Transverse colon (tissue), 4 donors: Measurements from ENCODE around the gene ANKRD44. TPM values are rescaled to one million over a fixed set of nuclear protein-coding genes. Genes with fewer than 3 reads are reported as not detected.

Experiments
- DNase-seq: peaks from one replicate; pipeline ENCODE4 v3.0.0-alpha.2; 2019
- H3K27ac ChIP-seq, 4 donors: fragments of 200-600 bp; sonication (generic); 2 replicates each; pipeline ENCODE4 v1.5.1; 2016 to 2018; ENCODE audit warnings: inconsistent platforms in 4 of 4
- H3K27me3 ChIP-seq: fragments of 200-600 bp; sonication (generic); 2 replicates; pipeline ENCODE4 v1.5.1; 2017; ENCODE audit warnings: inconsistent platforms
- H3K36me3 ChIP-seq, 4 donors: fragments of 200-600 bp; sonication (generic); 2 replicates each; pipeline ENCODE4 v1.5.1; 2017 to 2019; ENCODE audit warnings: inconsistent platforms in 4 of 4
- H3K4me1 ChIP-seq, 4 donors: fragments of 200-600 bp; sonication (generic); 2 replicates each; pipeline ENCODE4 v1.5.1; 2017 to 2020; ENCODE audit warnings: inconsistent platforms in 4 of 4
- H3K4me3 ChIP-seq, 4 donors: fragments of 200-600 bp; sonication (generic); 1 replicate in 1 of 4; 2 replicates in 3 of 4; pipeline versions ENCODE4 v1.5.1 to v1.6.1; 2017 to 2019; ENCODE audit warnings: inconsistent platforms in 4 of 4
- H3K9me3 ChIP-seq, 2 donors: fragments of 200-600 bp; sonication (generic); 2 replicates each; pipeline ENCODE4 v1.5.1; 2017 to 2019; ENCODE audit warnings: inconsistent platforms in 2 of 2
- CTCF ChIP-seq, 5 experiments: fragments of 200-600 bp in 3 of 5; fragments of 450-650 bp in 2 of 5; sonication (generic) in 3 of 5; IDR thresholded peaks; 1 replicate in 2 of 5; 2 replicates in 3 of 5; pipeline ENCODE4 v1.5.1; 2016 to 2017; ENCODE audit warnings: antibody characterized with exemption in 5 of 5, inconsistent platforms in 3 of 5, mild to moderate bottlenecking in 2 of 5, moderate library complexity in 1 of 5
- EP300 ChIP-seq: sonication (generic); formaldehyde crosslinking; IDR thresholded peaks from one replicate; pipeline ENCODE4 v1.6.1; 2017; ENCODE audit warnings: antibody characterized with exemption, low read depth
- POLR2A ChIP-seq: fragments of 450-650 bp; IDR thresholded peaks from one replicate; pipeline ENCODE4 v1.6.1; 2016; ENCODE audit warnings: antibody characterized with exemption, mild to moderate bottlenecking, moderate library complexity
- POLR2AphosphoS5 ChIP-seq, 3 donors: sonication (generic); formaldehyde crosslinking; IDR thresholded peaks; one replicate each; pipeline ENCODE4 v1.6.1; 2016; ENCODE audit warnings: antibody characterized with exemption in 3 of 3
- WGBS, 2 donors: methylation state at CpG; one replicate each; pipeline ENCODE4 v1.1.5; 2018; ENCODE audit warnings: low coverage in 1 of 2; 5-methylcytosine and 5-hydroxymethylcytosine counted together
- in situ Hi-C, 4 donors: fragments of 200-750 bp; cut with MboI; loops; one replicate each; pipeline versions ENCODE4 v1.15.0 to v1.15.1; 2017; ENCODE audit warnings: low sequenced_read_pairs in 3 of 4, low pct_ligation_motif_present in 1 of 4, low pct_unique_long_range_greater_than_20kb in 1 of 4
- intact Hi-C: fragments of 100-400 bp; cut with DNase I; formaldehyde crosslinking; loops from one replicate; pipeline ENCODE4 v1.15.1; 2023; ENCODE audit warnings: low total_unique reads
- total RNA-seq, 4 donors: library from RNA; depleted of rRNA; stranded (reverse); fragments of >200 nt; gene quantifications; one replicate each; pipeline ENCODE4 v1.1.0, GENCODE V29; 2016

ANKRD44 gene
- total RNA-seq, 4 donors from 2014 or later, result 13.9 to 46.8 (median 27.5) TPM

DNA sequence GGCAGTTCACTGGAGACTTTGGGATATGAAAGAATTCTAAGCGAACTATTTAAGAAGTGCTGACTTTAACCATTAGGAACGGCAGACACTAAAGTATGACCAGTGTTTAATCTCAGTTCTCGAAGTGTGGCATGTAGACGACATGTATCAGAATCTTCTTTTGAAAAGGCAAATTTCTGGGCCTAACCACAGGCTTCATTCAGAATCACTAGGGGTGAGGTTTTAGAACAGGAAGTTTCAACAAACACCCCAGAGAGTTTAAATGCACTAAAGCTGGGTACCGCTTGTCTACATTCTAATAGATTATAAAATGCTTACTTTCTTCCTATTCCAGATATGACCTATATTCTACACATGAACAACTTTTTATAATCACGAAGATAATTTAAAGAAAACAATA is 180.3 kb downstream of the ANKRD44 start:
- H3K27me3 ChIP-seq, result no peaks in the 10 kb centered on the region
- H3K4me1 ChIP-seq, result peaks cover 0 to 5% (median 0%) of the 10 kb centered on the region in 4 donors
- in situ Hi-C loops, result no loop called here
- 55 to 73% methylated on average over 6 of the region's 6 CpGs for WGBS, 2 donors
- no peak for DNase-seq
- no peaks in the 10 kb centered on the region for H3K36me3 ChIP-seq
- H3K27ac ChIP-seq, result peak overlapping the region; percentile 35 to 53 (median 36)
- intact Hi-C loops, result no loop called here
- H3K4me3 ChIP-seq, result no peak overlapping the region
- TF ChIP-seq EP300 (no peak), CTCF (IDR thresholded peaks at IDR 0.05) (no peak), POLR2AphosphoS5 (IDR thresholded peaks at IDR 0.05) (no peak), POLR2A (no peak)
- no peaks in the 10 kb centered on the region for H3K9me3 ChIP-seq

DNA sequence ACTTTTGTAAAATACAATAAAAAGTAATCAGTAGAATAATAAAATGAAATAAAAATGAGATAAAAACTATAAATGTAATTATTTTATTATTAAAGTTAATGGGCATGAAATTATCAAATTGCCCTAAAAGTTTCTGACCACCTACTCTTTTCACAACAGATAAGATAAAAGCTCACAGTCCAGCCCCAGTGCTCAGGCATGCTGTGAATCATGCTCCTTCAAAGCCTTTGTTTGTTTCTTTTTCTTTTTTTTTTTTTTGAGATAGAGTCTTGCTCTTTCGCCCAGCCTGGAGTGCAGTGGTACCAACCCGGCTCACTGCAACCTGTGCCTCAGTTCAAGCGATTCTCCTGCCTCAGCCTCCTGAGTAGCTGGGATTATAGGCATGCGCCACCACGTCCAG is 181.7 kb downstream of the ANKRD44 start:
- DNase-seq, result no peak
- in situ Hi-C loops, result no loop called here
- intact Hi-C loops, result no loop called here
- 91 to 97% methylated on average over 5 of the region's 5 CpGs for WGBS, 2 donors
- no peaks in the 10 kb centered on the region for H3K36me3 ChIP-seq
- peaks cover 0 to 10% (median 0%) of the 10 kb centered on the region in 4 donors for H3K4me1 ChIP-seq
- H3K4me3 ChIP-seq, result no peak overlapping the region
- no peaks in the 10 kb centered on the region for H3K9me3 ChIP-seq
- H3K27ac ChIP-seq, result no peak overlapping the region
- no peaks in the 10 kb centered on the region for H3K27me3 ChIP-seq
- TF ChIP-seq CTCF (IDR thresholded peaks at IDR 0.05) (no peak), POLR2A (no peak), EP300 (no peak), POLR2AphosphoS5 (IDR thresholded peaks at IDR 0.05) (no peak)

- H3K4me3 ChIP-seq, result no peak overlapping the region
- no peak for DNase-seq
- intact Hi-C loops (no loop called here), in situ Hi-C loops (no loop called here)
- H3K27me3 ChIP-seq, result no peaks in the 10 kb centered on the region
- peaks cover 0 to 10% (median 0%) of the 10 kb centered on the region in 4 donors for H3K4me1 ChIP-seq
- no peak overlapping the region for H3K27ac ChIP-seq
- H3K9me3 ChIP-seq, result no peaks in the 10 kb centered on the region
- WGBS, 2 donors, result 76 to 83% methylated on average over 1 of the region's 1 CpG
- no peaks in the 10 kb centered on the region for H3K36me3 ChIP-seq
- TF ChIP-seq CTCF (IDR thresholded peaks at IDR 0.05) (no peak), EP300 (no peak), POLR2A (no peak), POLR2AphosphoS5 (IDR thresholded peaks at IDR 0.05) (no peak)
Measured at GRCh38 chr2:197128126-197128525, 182.5 kb downstream of the ANKRD44 start.

GRCh38 chr2:197126630-197127352 is 183.8 kb downstream of the ANKRD44 start:
- no peak for TF ChIP-seq CTCF (IDR thresholded peaks at IDR 0.05)
- TF ChIP-seq EP300, result no peak
- TF ChIP-seq POLR2AphosphoS5 (IDR thresholded peaks at IDR 0.05), result no peak
- TF ChIP-seq POLR2A, result no peak
- no peak for DNase-seq

More at GRCh38 chr2:197126630-197127352, 183.8 kb downstream of the ANKRD44 start:
- Histone ChIP-seq H3K36me3 (no peaks in the 10 kb centered on the region), H3K27ac (no peak overlapping the region), H3K27me3 (no peaks in the 10 kb centered on the region), H3K4me1 (peaks cover 0 to 10% (median 0%) of the 10 kb centered on the region in 4 donors), H3K9me3 (no peaks in the 10 kb centered on the region), H3K4me3 (no peak overlapping the region)
- intact Hi-C loops, result no loop called here
- 93 to 94% methylated on average over 2 to 7 of the region's 7 CpGs for WGBS, 2 donors
- in situ Hi-C loops, result no loop called here
